ENCODE results near the gene CTIF.

The CTIF gene

GRCh38 chr18:48578289-48578688 is 39.5 kb downstream of the CTIF start:
- Histone ChIP-seq H3K36me3 (peaks cover 33% of the 10 kb centered on the region), H3K4me1 (no peaks in the 10 kb centered on the region), H3K9me3 (peaks cover 16% of the 10 kb centered on the region), H4K20me1 (peaks cover 71% of the 10 kb centered on the region), H3K27me3 (no peaks in the 10 kb centered on the region), H3K9ac (no peak overlapping the region), H3K4me3 (no peak overlapping the region), H3K4me2 (no peak overlapping the region), H3K27ac (no peak overlapping the region)
- no peak for TF ChIP-seq Cebpa-rat (IDR thresholded peaks at IDR 0.05)

GRCh38 chr18:48580066-48580465 is 41.2 kb downstream of the CTIF start:
- no peak overlapping the region for H3K27ac ChIP-seq
- no peak overlapping the region for H3K4me2 ChIP-seq
- peaks cover 16% of the 10 kb centered on the region for H3K9me3 ChIP-seq
- H3K36me3 ChIP-seq = peaks cover 30% of the 10 kb centered on the region
- H3K9ac ChIP-seq = no peak overlapping the region
- no peak overlapping the region for H3K4me3 ChIP-seq
- no peaks in the 10 kb centered on the region for H3K27me3 ChIP-seq
- no peak for TF ChIP-seq Cebpa-rat (IDR thresholded peaks at IDR 0.05)
- peaks cover 71% of the 10 kb centered on the region for H4K20me1 ChIP-seq
- no peaks in the 10 kb centered on the region for H3K4me1 ChIP-seq

- Histone ChIP-seq H3K4me3 (no peak overlapping the region), H3K36me3 (peaks cover 24% of the 10 kb centered on the region), H3K27me3 (no peaks in the 10 kb centered on the region), H3K4me1 (no peaks in the 10 kb centered on the region), H3K27ac (no peak overlapping the region), H4K20me1 (peaks cover 71% of the 10 kb centered on the region), H3K4me2 (no peak overlapping the region), H3K9me3 (peaks cover 16% of the 10 kb centered on the region), H3K9ac (no peak overlapping the region)
- no peak for TF ChIP-seq Cebpa-rat (IDR thresholded peaks at IDR 0.05)
Observed at GRCh38 chr18:48580782-48581181, 42.0 kb downstream of the CTIF start.

GRCh38 chr18:48581206-48581605 is 42.4 kb downstream of the CTIF start:
- Histone ChIP-seq H3K27me3 (no peaks in the 10 kb centered on the region), H3K4me1 (no peaks in the 10 kb centered on the region), H3K9ac (no peak overlapping the region), H3K4me2 (no peak overlapping the region), H3K36me3 (peaks cover 20% of the 10 kb centered on the region), H3K4me3 (no peak overlapping the region), H4K20me1 (peaks cover 71% of the 10 kb centered on the region), H3K27ac (no peak overlapping the region), H3K9me3 (peaks cover 16% of the 10 kb centered on the region)
- TF ChIP-seq Cebpa-rat (IDR thresholded peaks at IDR 0.05) = no peak

- TF ChIP-seq Cebpa-rat (IDR thresholded peaks at IDR 0.05) = no peak
- peaks cover 75% of the 10 kb centered on the region for H4K20me1 ChIP-seq
Observed at GRCh38 chr18:48581941-48582340, 43.1 kb downstream of the CTIF start.

GRCh38 chr18:48582946-48583345 is 44.1 kb downstream of the CTIF start:
- H3K36me3 ChIP-seq = peaks cover 4% of the 10 kb centered on the region
- no peak overlapping the region for H3K27ac ChIP-seq
- H3K9me3 ChIP-seq = peaks cover 7% of the 10 kb centered on the region
- H3K4me1 ChIP-seq = no peaks in the 10 kb centered on the region
- no peak overlapping the region for H3K4me2 ChIP-seq
- H3K9ac ChIP-seq = no peak overlapping the region
- H3K27me3 ChIP-seq = no peaks in the 10 kb centered on the region
- H4K20me1 ChIP-seq = peaks cover 85% of the 10 kb centered on the region
- no peak overlapping the region for H3K4me3 ChIP-seq
- TF ChIP-seq Cebpa-rat (IDR thresholded peaks at IDR 0.05) = no peak

More at GRCh38 chr18:48581941-48582340, 43.1 kb downstream of the CTIF start:
- Histone ChIP-seq H3K4me3 (no peak overlapping the region), H3K9me3 (peaks cover 16% of the 10 kb centered on the region), H3K27me3 (no peaks in the 10 kb centered on the region), H3K9ac (no peak overlapping the region), H3K4me1 (no peaks in the 10 kb centered on the region), H3K4me2 (no peak overlapping the region), H3K27ac (no peak overlapping the region), H3K36me3 (peaks cover 15% of the 10 kb centered on the region)

- Histone ChIP-seq H3K4me2 (no peak overlapping the region), H3K9me3 (peaks cover 1% of the 10 kb centered on the region; the same call in 1 of the 2 replicates), H3K4me1 (no peaks in the 10 kb centered on the region), H3K27me3 (no peaks in the 10 kb centered on the region), H3K27ac (no peak overlapping the region), H4K20me1 (peaks cover 91% of the 10 kb centered on the region), H3K9ac (no peak overlapping the region), H3K4me3 (no peak overlapping the region), H3K36me3 (no peaks in the 10 kb centered on the region; the same call in 1 of the 2 replicates)
- no peak for TF ChIP-seq Cebpa-rat (IDR thresholded peaks at IDR 0.05)
Observed at GRCh38 chr18:48583573-48583972, 44.7 kb downstream of the CTIF start.

- Histone ChIP-seq H3K4me3 (no peak overlapping the region), H3K4me2 (peak overlapping the region; percentile 18; the same call in 1 of the 2 replicates), H4K20me1 (peaks cover 97% of the 10 kb centered on the region), H3K27me3 (no peaks in the 10 kb centered on the region), H3K27ac (0 out of 2 replicates have a peak overlapping the region, but pooled peaks have one; percentile 23), H3K9ac (no peak overlapping the region), H3K4me1 (peaks cover 16% of the 10 kb centered on the region), H3K9me3 (no peaks in the 10 kb centered on the region), H3K36me3 (peaks cover 5% of the 10 kb centered on the region; the same call in 1 of the 2 replicates)
- TF ChIP-seq Cebpa-rat (IDR thresholded peaks at IDR 0.05) = no peak
Observed at GRCh38 chr18:48589797-48590519, 51.1 kb downstream of the CTIF start.

- Histone ChIP-seq H3K27ac (no peak overlapping the region), H3K4me1 (peaks cover 16% of the 10 kb centered on the region), H3K36me3 (peaks cover 9% of the 10 kb centered on the region; the same call in 1 of the 2 replicates), H3K9me3 (no peaks in the 10 kb centered on the region), H3K27me3 (no peaks in the 10 kb centered on the region), H4K20me1 (peaks cover 97% of the 10 kb centered on the region), H3K4me3 (no peak overlapping the region), H3K9ac (no peak overlapping the region), H3K4me2 (no peak overlapping the region)
- no peak for TF ChIP-seq Cebpa-rat (IDR thresholded peaks at IDR 0.05)
Observed at GRCh38 chr18:48590678-48591077, 51.8 kb downstream of the CTIF start.

- TF ChIP-seq Cebpa-rat (IDR thresholded peaks at IDR 0.05) = no peak
Observed at GRCh38 chr18:48592540-48593171, 53.8 kb downstream of the CTIF start.

More at GRCh38 chr18:48592540-48593171, 53.8 kb downstream of the CTIF start:
- no peaks in the 10 kb centered on the region for H3K9me3 ChIP-seq
- H3K9ac ChIP-seq = no peak overlapping the region
- no peak overlapping the region for H3K4me2 ChIP-seq
- H3K4me3 ChIP-seq = no peak overlapping the region
- no peak overlapping the region for H3K27ac ChIP-seq
- peaks cover 14% of the 10 kb centered on the region; the same call in 1 of the 2 replicates for H3K36me3 ChIP-seq
- peaks cover 16% of the 10 kb centered on the region for H3K4me1 ChIP-seq
- H4K20me1 ChIP-seq = peaks cover 87% of the 10 kb centered on the region
- no peaks in the 10 kb centered on the region for H3K27me3 ChIP-seq
